Naive B cell (primary cell): ENCODE results near the gene DPM3. TPM values are rescaled to one million over a fixed set of nuclear protein-coding genes. Genes with fewer than 3 reads are reported as not detected.
A peak's percentile ranks its signal among the peaks of the same experiment; 100 is the strongest.

Experiments used
- ATAC-seq, 2 donors: fragments of 150-1000 bp; cut with Tn5 transposase; 2 replicates each; pipeline ENCODE4 v1.10.0; 2021; ENCODE audit warnings: low read depth in 2 of 2, mild to moderate bottlenecking in 2 of 2, moderate library complexity in 2 of 2
- DNase-seq: peaks from one replicate; pipeline ENCODE4 v3.0.0; 2022
- H3K27ac Mint-ChIP-seq, 6 donors: one replicate each; pipeline ENCODE4 v1.8.0; 2020 to 2022; ENCODE audit warnings: mild to moderate bottlenecking in 6 of 6, mixed read lengths in 6 of 6, moderate library complexity in 5 of 6, inconsistent platforms in 2 of 6
- H3K27me3 Mint-ChIP-seq, 3 donors: one replicate each; pipeline ENCODE4 v1.8.0; 2021 to 2022; ENCODE audit warnings: mixed read lengths in 3 of 3, mild to moderate bottlenecking in 1 of 3
- H3K36me3 Mint-ChIP-seq, 2 donors: one replicate each; pipeline ENCODE4 v1.8.0; 2020 to 2022; ENCODE audit warnings: mixed read lengths in 2 of 2, inconsistent platforms in 1 of 2, mild to moderate bottlenecking in 1 of 2
- H3K4me1 Mint-ChIP-seq, 3 donors: one replicate each; pipeline ENCODE4 v1.8.0; 2020 to 2022; ENCODE audit warnings: mixed read lengths in 3 of 3, inconsistent platforms in 1 of 3, mild to moderate bottlenecking in 1 of 3, moderate library complexity in 1 of 3
- H3K4me3 Mint-ChIP-seq, 8 donors: one replicate each; pipeline ENCODE4 v1.8.0; 2020 to 2022; ENCODE audit warnings: mild to moderate bottlenecking in 8 of 8, mixed read lengths in 8 of 8, moderate library complexity in 8 of 8, inconsistent platforms in 2 of 8
- H3K9me3 Mint-ChIP-seq, 7 donors: one replicate each; pipeline ENCODE4 v1.8.0; 2020 to 2022; ENCODE audit warnings: mixed read lengths in 7 of 7, mild to moderate bottlenecking in 5 of 7, inconsistent platforms in 2 of 7, moderate library complexity in 1 of 7
- polyA plus RNA-seq, 6 donors: library from polyadenylated mRNA; unstranded; fragments of 300-500 nt; fragmentation: Illumina TruSeq; gene quantifications; one replicate each; pipeline ENCODE4 v1.2.3, GENCODE V29; 2021; ENCODE audit warnings: low read depth in 6 of 6

The DPM3 gene
- polyA plus RNA-seq, 6 donors from 2014 or later: 77.4 to 100 (median 90.5) TPM

- DNase-seq: no peak
- Mint-ChIP-seq H3K36me3 (peaks cover 0 to 7% of the 10 kb centered on the region in 2 donors), H3K9me3 (no peaks in the 10 kb centered on the region), H3K27ac (peak overlapping the region in 1 of 6 donors; percentile 72), H3K27me3 (peaks cover 9 to 25% (median 23%) of the 10 kb centered on the region in 3 donors), H3K4me1 (peaks cover 45 to 53% (median 48%) of the 10 kb centered on the region in 3 donors), H3K4me3 (peak overlapping the region in 5 of 8 donors; percentile 28 to 100 (median 95))
- no peak for ATAC-seq
These were observed 6.5 kb downstream of the DPM3 start for GRCh38 chr1:155133799-155134281.

DNA sequence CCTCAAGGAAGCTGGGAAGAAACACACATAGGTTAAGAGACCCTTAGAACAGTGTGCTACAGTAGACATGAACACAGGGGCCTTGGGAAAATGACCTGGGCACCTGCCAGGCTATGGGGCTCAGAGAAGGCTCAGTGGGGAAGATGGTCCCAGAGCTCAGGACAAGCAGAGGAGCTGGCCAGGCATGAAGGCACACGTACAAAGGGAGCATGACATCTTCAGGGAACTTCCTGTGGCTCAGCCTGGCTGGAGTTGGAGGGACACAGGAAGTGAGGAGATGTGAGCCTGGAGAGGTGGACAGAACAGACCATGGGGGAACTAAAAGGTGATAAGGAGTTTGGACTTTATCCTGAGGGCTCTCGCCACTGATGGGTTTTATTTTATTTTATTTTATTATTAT is 8.5 kb downstream of the DPM3 start:
- peaks cover 21 to 40% (median 38%) of the 10 kb centered on the region in 3 donors for H3K27me3 Mint-ChIP-seq
- H3K27ac Mint-ChIP-seq: no peak overlapping the region
- peak overlapping the region in 1 of 8 donors; percentile 33 for H3K4me3 Mint-ChIP-seq
- H3K36me3 Mint-ChIP-seq: peaks cover 0 to 7% of the 10 kb centered on the region in 2 donors
- no peak for DNase-seq
- peaks cover 45 to 48% (median 48%) of the 10 kb centered on the region in 3 donors for H3K4me1 Mint-ChIP-seq
- H3K9me3 Mint-ChIP-seq: no peaks in the 10 kb centered on the region
- ATAC-seq: no peak

DNA sequence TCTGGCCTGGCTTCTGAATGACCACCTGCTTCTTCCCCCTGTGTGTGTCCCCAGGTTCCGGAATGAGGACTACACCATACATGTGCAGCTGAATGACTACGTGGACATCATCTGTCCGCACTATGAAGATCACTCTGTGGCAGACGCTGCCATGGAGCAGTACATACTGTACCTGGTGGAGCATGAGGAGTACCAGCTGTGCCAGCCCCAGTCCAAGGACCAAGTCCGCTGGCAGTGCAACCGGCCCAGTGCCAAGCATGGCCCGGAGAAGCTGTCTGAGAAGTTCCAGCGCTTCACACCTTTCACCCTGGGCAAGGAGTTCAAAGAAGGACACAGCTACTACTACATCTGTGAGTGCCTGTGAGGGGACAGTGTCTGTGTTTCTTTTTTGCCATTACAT is 9.0 kb downstream of the DPM3 start:
- Mint-ChIP-seq H3K4me1 (peaks cover 47 to 49% (median 47%) of the 10 kb centered on the region in 3 donors), H3K27me3 (peaks cover 24 to 46% (median 44%) of the 10 kb centered on the region in 3 donors), H3K9me3 (no peaks in the 10 kb centered on the region), H3K4me3 (peak overlapping the region in 3 of 8 donors; percentile 2 to 37 (median 33)), H3K36me3 (peaks cover 0 to 7% of the 10 kb centered on the region in 2 donors), H3K27ac (no peak overlapping the region)
- no peak for DNase-seq
- ATAC-seq: no peak

DNA sequence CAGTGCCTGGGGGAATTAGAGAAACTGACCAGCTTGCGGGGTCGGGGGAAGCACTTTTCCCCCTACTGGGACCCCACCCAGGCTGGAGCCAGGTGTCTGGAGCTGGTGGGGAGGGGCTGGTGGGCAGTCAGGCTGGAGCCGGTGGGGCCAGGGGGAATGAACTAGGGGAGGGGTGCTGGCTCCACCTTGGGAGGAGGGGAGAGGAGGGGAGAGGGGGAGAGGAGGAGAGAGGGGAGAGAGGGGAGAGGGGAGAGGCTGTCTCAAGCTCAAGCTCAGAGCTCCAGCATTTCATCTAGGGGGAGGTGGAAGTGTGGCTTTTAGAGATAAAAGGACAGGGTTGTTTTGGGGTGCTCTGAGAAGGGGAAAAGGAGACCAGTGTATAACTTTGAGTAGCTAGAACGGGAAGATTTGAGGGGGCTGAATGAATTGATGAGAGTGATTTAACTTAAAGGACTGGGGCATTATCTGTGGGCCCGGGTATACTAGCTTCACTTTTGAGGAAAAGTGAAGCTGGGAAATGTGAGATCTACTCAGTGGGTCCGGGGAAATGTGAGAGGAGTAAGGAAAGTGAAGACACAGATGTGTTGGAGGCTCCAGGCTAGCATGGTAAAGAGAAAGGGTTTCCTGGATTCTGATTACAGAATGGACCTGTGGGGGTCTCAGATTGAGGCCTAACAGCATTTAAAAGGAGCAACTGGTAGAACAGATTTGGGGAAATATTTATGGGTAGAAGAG is 9.9 kb downstream of the DPM3 start:
- Mint-ChIP-seq H3K4me3 (peak overlapping the region in 2 of 8 donors; percentile 2 to 33), H3K9me3 (no peaks in the 10 kb centered on the region), H3K4me1 (peaks cover 39 to 41% (median 40%) of the 10 kb centered on the region in 3 donors), H3K27ac (no peak overlapping the region), H3K36me3 (peaks cover 0 to under 1% of the 10 kb centered on the region in 2 donors), H3K27me3 (peaks cover 24 to 52% (median 44%) of the 10 kb centered on the region in 3 donors)
- ATAC-seq (no peak), DNase-seq (no peak)

GRCh38 chr1:155128755-155129473 is 11.4 kb downstream of the DPM3 start:
- peak overlapping the region in 2 of 6 donors; percentile 42 to 77 for H3K27ac Mint-ChIP-seq
- DNase-seq: no peak

GRCh38 chr1:155127967-155128754 is 12.2 kb downstream of the DPM3 start:
- ATAC-seq (peak; percentile 24 to 46), DNase-seq (no peak)
- peak overlapping the region in 5 of 6 donors; percentile 38 to 77 (median 48) for H3K27ac Mint-ChIP-seq
- peak overlapping the region; percentile 75 to 93 (median 89) for H3K4me3 Mint-ChIP-seq
- H3K9me3 Mint-ChIP-seq: no peaks in the 10 kb centered on the region
- peaks cover 24 to 67% (median 44%) of the 10 kb centered on the region in 3 donors for H3K27me3 Mint-ChIP-seq
- H3K4me1 Mint-ChIP-seq: peaks cover 29 to 33% (median 30%) of the 10 kb centered on the region in 3 donors
- no peaks in the 10 kb centered on the region for H3K36me3 Mint-ChIP-seq

More at GRCh38 chr1:155128755-155129473, 11.4 kb downstream of the DPM3 start:
- ATAC-seq: peak in 1 of 2 donors; percentile 17
- Mint-ChIP-seq H3K9me3 (no peaks in the 10 kb centered on the region), H3K36me3 (no peaks in the 10 kb centered on the region), H3K4me1 (peaks cover 29 to 33% (median 30%) of the 10 kb centered on the region in 3 donors), H3K4me3 (peak overlapping the region; percentile 62 to 93 (median 89)), H3K27me3 (peaks cover 24 to 65% (median 44%) of the 10 kb centered on the region in 3 donors)

GRCh38 chr1:155127105-155127966 is 13.0 kb downstream of the DPM3 start, which contains the start of gene EFNA1:
EFNA1 (plus strand) TSS chr1:155127876; CDS start chr1:155127978, 102 bp downstream.
- Mint-ChIP-seq H3K27ac (peak within 1 kb of the TSS; percentile 38 to 81 (median 67)), H3K4me3 (peak within 1 kb of the TSS; percentile 80 to 94 (median 90)), H3K4me1 (peaks cover 29 to 33% (median 30%) of the 10 kb centered on the region in 3 donors), H3K36me3 (no peaks in the 10 kb centered on the region), H3K27me3 (peaks cover 24 to 67% (median 44%) of the 10 kb centered on the region in 3 donors), H3K9me3 (no peaks in the 10 kb centered on the region)
- DNase-seq (peak; percentile 46), ATAC-seq (peak; percentile 50 to 51)

GRCh38 chr1:155126556-155127104 is 13.7 kb downstream of the DPM3 start:
- ATAC-seq: peak; percentile 62 to 66
- peaks cover 29 to 33% (median 30%) of the 10 kb centered on the region in 3 donors for H3K4me1 Mint-ChIP-seq
- peak; percentile 15 for DNase-seq
- H3K36me3 Mint-ChIP-seq: no peaks in the 10 kb centered on the region
- peaks cover 24 to 67% (median 44%) of the 10 kb centered on the region in 3 donors for H3K27me3 Mint-ChIP-seq
- peak overlapping the region; percentile 80 to 94 (median 89) for H3K4me3 Mint-ChIP-seq
- H3K9me3 Mint-ChIP-seq: no peaks in the 10 kb centered on the region
- peak overlapping the region in 4 of 6 donors; percentile 3 to 81 (median 39) for H3K27ac Mint-ChIP-seq

DNA sequence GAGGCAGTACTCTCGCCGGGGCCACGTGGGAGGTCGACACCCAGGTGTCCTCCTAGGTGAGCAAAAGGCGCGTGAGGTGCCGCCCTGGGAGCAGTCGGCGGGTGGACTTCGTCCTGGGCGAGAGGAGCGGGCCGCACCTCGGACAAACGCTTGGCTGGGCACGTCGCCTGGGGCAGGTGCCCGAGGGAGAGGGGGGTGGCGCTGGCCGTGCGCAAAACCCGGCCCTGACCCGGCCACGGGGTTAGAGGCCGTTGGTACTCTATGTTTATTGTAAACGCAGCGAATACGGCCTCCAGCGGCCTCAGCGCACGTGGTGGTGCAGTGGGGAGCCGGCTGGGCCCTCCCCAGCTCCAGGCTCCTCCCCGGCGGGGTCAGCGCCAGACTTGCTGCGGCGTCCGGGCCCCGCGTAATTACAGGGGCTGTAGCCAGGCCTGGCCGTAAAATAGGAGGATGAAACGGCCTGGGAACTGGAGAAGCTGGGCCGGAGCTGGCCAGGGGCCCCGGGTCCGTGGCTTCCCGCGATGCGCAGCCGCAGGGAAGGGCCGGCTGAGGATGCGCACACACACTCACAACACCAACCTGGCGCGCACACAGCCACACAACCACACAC is 14.3 kb downstream of the DPM3 start:
- Mint-ChIP-seq H3K4me3 (peak overlapping the region in 5 of 8 donors; percentile 47 to 88 (median 61)), H3K4me1 (peaks cover 29 to 33% (median 30%) of the 10 kb centered on the region in 3 donors), H3K36me3 (no peaks in the 10 kb centered on the region), H3K27me3 (peaks cover 20 to 65% (median 41%) of the 10 kb centered on the region in 3 donors), H3K27ac (peak overlapping the region in 2 of 6 donors; percentile 16 to 80), H3K9me3 (no peaks in the 10 kb centered on the region)
- ATAC-seq: no peak
- no peak for DNase-seq

GRCh38 chr1:155125511-155125945 is 14.8 kb downstream of the DPM3 start:
- Mint-ChIP-seq H3K27me3 (peaks cover 20 to 60% (median 36%) of the 10 kb centered on the region in 3 donors), H3K4me3 (peak overlapping the region in 5 of 8 donors; percentile 20 to 62 (median 55)), H3K27ac (peak overlapping the region in 1 of 6 donors; percentile 16), H3K36me3 (no peaks in the 10 kb centered on the region), H3K9me3 (no peaks in the 10 kb centered on the region), H3K4me1 (peaks cover 29 to 33% (median 30%) of the 10 kb centered on the region in 3 donors)
- no peak for DNase-seq
- ATAC-seq: no peak
